GM18505 (cell line): ENCODE measurements around the gene ZNF598.

Experiments used
- ATAC-seq: cut with Tn5 transposase; IDR thresholded peaks from one replicate; pipeline ENCODE4 v1.9.1; 2021; ENCODE audit not compliant: unreplicated experiment
- POLR2A ChIP-seq: IDR thresholded peaks from 4 replicates; pipeline ENCODE4 v1.6.1; 2011; ENCODE audit warnings: borderline replicate concordance; ENCODE audit not compliant: insufficient read depth, insufficient read length; ENCODE audit errors: extremely low read depth

ZNF598 gene

GRCh38 chr16:2009791-2010510, at the start of gene ZNF598:
TSS of gene ZNF598 (minus strand) at chr16:2009821.
- peak; percentile 97 for TF ChIP-seq POLR2A
- peak; percentile 70 for ATAC-seq

DNA sequence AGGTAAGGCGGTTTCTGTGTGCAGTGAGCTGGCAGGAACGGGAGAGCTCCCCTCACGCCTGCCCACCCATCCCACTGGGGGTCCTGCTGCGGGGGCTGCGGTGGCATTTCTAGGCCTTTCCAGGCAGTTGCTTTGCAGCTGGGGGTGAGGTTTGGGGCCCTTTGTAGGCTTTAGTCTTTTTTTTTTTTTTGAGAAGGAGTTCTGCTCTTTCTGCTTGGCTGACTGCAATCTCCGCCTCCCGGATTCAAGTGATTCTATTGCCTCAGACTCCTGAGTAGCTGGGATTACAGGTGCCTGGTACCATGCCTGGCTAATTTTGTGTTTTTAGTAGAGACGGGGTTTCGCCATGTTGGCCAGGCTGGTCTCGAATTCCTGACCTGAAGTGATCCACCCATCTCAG, 49.3 kb upstream of the ZNF598 start:
- no peak for TF ChIP-seq POLR2A
- ATAC-seq: no peak

DNA sequence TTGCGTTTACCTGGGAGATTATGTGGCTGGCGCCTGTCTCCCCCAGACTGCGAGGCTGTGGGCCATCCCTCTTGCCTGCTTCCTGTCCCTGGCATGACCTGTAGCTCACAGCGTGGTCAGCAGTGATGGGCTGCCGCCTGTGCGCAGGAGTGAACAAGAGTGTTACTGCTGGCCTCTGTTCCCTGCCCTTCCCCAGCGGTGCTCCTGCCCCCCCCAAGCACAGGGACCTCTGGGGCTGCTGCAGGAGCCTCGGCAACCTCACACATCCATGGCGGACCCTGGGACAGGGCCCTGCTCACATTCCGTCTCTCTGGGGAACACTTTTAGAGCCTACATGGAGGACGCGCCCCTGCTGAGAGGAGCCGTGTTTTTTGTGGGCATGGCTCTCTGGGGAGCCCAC, 48.8 kb upstream of the ZNF598 start:
- no peak for TF ChIP-seq POLR2A
- ATAC-seq: no peak

GRCh38 chr16:2057438-2057837, 47.8 kb upstream of the ZNF598 start:
- ATAC-seq: no peak
- TF ChIP-seq POLR2A: no peak

GRCh38 chr16:2056681-2057407, 47.2 kb upstream of the ZNF598 start:
- no peak for ATAC-seq
- TF ChIP-seq POLR2A: no peak

- TF ChIP-seq POLR2A: no peak
- no peak for ATAC-seq
Measured at GRCh38 chr16:2056077-2056476, 46.5 kb upstream of the ZNF598 start.

GRCh38 chr16:2054543-2055245, 45.1 kb upstream of the ZNF598 start:
- no peak for TF ChIP-seq POLR2A
- ATAC-seq: no peak

DNA sequence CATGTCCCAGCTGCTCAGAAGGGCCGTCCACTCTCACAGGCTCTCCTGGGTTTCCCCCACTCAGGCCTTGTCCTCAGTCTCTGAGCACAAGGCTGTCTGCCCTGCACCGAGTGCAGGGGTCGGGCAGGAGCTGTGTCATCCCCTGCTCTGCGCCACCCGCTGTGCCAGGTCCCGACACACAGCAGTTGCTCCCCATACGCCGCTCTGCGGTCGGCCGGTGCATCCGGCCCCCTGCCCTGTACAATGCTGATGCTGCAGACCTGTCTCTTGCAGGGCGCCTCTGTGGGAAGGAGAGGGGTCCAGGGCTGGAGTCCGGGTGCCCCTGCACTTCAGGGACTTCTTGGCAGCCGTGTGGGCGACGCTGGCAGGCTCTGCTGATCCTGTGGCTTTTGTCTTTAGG, 44.3 kb upstream of the ZNF598 start:
- ATAC-seq: no peak
- TF ChIP-seq POLR2A: no peak

DNA sequence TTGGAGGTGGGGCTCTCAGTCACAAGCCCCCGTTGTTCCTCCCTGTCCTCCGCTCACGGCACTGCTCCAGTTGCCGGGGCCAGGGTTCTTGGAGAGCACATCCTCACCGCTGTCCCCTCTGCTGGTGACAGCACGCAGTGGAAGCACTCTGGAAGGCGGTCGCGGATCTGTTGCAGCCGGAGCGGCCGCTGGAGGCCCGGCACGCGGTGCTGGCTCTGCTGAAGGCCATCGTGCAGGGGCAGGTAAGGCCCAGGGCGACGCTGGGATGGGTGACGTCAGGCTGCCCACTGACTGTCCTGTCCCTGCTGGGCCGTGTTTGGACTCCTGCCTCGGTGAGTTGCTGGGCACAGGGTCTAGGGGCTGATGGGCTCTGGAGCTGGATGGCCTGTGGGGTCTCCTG, 43.6 kb upstream of the ZNF598 start:
- no peak for TF ChIP-seq POLR2A
- no peak for ATAC-seq

DNA sequence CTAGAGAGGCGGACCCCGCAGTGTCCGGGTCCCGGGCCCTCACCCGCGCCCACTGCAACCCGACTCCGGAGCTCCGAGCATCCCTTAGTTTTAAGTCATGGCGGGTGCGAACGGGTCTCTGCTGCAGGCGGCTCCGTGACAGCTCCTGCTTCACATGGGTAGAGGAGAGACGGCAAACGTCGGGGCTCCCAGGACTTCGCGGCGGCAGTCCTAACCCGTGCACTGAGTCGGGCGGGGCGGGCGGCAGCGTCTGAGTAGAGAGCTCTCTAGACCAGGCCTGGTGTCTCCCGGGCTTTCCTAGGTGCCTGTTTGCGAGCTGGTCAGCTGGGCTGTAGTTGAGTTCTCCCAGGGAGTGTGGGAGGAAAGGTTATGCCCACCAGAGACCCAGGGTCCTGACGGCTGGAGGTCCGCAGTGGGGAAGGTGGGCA, 38.5 kb upstream of the ZNF598 start:
- no peak for ATAC-seq
- TF ChIP-seq POLR2A: no peak

GRCh38 chr16:2047330-2048115, 37.9 kb upstream of the ZNF598 start, which contains the start of the genes NTHL1 and TSC2:
TSS of gene NTHL1 (minus strand) at chr16:2047834. CDS start at chr16:2047823, 11 bp downstream.
TSS of gene TSC2 (plus strand) at chr16:2047985. CDS start at chr16:2048616, 631 bp downstream.
- peak; percentile 76 for TF ChIP-seq POLR2A
- peak; percentile 88 for ATAC-seq

DNA sequence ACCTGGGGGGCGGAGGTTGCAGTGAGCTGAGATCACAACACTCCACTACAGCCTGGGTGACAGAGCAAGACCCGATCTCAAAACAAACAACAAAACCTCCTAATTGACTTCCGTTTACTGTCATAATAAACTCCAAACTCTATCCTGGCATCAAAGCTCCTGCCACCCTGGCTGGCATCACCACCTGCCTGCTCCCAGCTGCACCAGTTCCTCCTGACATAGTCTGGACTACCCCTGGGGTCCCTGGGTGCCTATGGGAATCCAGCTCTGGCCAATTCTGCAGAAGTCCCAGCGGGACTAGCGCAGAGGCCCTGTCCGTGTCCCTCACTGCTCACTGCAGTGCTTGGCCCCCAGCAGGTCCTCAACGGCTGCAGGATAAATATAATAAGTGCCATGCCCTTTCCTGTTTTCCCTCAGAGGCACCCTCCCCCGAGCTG, 37.3 kb upstream of the ZNF598 start:
- no peak for ATAC-seq
- no peak for TF ChIP-seq POLR2A

DNA sequence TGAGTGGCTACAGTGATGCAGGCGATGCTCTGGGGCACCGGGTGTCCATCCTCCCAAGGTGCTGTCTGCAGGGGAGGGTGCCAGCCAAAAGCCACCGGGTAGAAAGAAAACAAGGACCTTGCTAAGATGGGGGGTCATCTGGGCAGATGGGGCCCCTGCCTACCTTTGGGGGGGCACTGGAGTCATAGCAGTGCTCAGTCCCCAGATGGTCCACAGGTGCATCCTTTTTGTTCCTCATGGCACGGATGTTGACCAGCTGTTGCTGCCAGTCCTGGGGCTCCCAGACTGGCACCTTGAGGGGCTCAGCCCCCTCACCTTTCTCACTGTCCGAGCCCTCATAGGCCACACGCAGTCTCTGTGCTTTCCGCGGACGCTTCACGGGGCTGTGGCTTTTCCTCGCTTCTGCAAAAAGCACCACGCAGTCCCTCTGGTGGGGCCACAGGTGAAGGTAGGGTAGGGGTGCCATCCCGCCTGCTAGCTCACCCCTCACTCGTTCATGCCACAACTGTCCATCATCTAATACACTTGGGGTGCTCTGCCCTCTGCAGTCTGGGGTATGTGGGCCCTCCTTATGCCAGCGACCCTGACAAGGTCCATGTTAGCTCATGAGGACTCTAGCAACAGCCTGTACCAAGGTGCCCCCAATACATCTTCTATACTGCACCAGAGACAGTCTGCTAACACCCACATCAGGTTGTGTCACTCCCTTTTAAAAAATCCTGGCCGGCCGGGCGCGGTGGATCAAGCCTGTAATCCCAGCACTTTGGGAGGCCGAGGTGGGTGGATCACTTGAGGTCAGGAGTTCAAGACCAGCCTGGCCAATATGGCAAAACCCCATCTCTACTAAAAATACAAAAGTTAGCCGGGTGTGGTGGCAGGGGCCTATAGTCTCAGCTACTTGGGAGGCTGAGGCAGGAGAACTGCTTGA, 36.6 kb upstream of the ZNF598 start:
- TF ChIP-seq POLR2A: no peak
- no peak for ATAC-seq

DNA sequence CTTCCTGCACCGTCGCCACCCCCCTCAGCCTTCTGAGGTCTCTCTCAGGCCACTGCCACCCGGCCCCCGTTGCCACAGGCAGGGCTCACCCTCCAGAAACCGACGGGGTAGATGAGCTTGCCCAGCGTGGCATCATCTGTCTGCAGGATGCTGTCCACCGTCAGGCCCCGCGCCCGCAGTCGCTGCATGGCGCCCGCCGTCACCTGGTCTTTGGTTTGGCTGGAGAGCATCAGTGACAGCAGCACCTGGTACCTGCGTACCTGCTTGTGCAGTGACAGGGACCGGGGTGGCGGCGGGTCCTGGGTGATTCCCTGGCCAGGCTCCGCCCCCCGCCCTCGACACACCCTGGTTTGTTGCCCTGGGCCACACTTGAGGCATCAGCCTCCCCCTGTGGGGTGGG, 34.9 kb upstream of the ZNF598 start:
- ATAC-seq: no peak
- TF ChIP-seq POLR2A: no peak
